ENCODE results near the gene ACACA.

The ACACA gene

DNA sequence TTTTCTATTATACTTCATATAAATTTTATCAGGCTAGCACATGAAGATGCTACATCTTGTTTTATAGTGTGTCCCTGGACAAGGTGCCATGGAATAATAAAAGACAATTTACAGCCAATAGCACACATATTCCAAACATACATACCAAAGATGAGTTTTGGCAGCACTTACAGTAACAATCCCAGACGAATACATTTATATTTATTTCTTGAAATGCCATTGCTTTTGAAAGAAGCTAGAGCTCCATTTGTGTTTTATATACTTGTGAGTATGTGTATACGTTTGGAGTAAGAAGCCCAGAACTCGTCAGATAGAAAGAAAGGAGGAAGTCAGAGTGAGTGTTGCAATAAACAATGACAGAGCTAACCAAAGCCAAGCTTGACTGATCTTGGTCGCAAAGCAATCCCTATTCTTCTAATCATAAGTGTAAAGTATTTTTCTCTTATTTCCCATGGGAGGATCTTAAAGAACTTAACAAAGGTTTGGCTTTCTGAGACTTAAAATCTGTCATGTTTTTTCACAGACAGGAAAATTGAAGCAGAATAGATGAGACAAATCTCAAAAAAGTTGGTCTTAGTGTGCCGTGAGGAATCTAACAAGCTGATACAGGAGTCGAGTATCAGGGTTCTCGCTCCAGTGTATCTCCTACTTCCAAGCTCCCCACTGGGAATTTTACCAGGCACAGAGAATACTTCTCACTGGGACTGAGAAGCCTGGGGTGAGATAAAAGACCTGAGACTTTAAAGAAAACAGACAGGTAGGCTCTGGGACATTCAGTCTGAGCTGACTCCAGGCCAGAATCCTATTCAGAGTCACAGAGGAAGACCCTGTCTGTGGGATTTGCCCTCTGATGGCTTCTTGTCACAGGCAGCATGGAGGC is 282.5 kb downstream of the ACACA start:
- ATAC-seq (ENCODE audit: low read depth) = no peak
- Histone ChIP-seq H3K27ac (ENCODE audit: poor library complexity, severe bottlenecking) (no peak overlapping the region), H3K4me3 (ENCODE audit: severe bottlenecking) (no peak overlapping the region), H3K36me3 (ENCODE audit: low read depth) (peaks cover 94% of the 10 kb centered on the region), H3K27me3 (ENCODE audit: insufficient read depth, poor library complexity, severe bottlenecking) (no peaks in the 10 kb centered on the region), H3K9me3 (ENCODE audit: severe bottlenecking) (no peaks in the 10 kb centered on the region), H3K4me1 (ENCODE audit: insufficient read depth, poor library complexity, severe bottlenecking) (no peaks in the 10 kb centered on the region)
- DNase-seq (ENCODE audit: low spot score) = no peak
- TF ChIP-seq, protein P1, sequence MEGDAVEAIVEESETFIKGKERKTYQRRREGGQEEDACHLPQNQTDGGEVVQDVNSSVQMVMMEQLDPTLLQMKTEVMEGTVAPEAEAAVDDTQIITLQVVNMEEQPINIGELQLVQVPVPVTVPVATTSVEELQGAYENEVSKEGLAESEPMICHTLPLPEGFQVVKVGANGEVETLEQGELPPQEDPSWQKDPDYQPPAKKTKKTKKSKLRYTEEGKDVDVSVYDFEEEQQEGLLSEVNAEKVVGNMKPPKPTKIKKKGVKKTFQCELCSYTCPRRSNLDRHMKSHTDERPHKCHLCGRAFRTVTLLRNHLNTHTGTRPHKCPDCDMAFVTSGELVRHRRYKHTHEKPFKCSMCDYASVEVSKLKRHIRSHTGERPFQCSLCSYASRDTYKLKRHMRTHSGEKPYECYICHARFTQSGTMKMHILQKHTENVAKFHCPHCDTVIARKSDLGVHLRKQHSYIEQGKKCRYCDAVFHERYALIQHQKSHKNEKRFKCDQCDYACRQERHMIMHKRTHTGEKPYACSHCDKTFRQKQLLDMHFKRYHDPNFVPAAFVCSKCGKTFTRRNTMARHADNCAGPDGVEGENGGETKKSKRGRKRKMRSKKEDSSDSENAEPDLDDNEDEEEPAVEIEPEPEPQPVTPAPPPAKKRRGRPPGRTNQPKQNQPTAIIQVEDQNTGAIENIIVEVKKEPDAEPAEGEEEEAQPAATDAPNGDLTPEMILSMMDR (IDR thresholded peaks at IDR 0.05; ENCODE audit: poor library complexity, severe bottlenecking) = no peak

DNA sequence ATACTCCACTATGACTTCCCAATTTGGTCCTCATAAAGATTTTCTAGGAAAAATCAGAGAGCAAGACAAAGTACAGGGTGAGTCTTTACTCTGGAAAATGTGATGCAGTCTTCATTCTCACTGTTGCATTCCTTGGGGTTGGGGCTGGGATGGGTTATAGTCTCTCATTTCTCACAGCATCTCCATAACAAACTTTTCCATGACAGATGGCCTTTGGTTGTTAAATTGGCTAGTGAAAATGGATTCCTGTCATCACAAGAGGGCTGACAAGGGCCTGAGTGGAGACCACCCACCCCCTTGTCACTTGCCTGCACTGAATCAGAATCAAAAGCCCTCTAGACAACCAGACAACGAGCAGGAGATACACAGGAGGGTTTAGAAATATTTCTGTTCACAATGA is 283.2 kb downstream of the ACACA start:
- no peaks in the 10 kb centered on the region for H3K9me3 ChIP-seq (ENCODE audit: severe bottlenecking)
- H3K27me3 ChIP-seq (ENCODE audit: insufficient read depth, poor library complexity, severe bottlenecking) = no peaks in the 10 kb centered on the region
- H3K4me3 ChIP-seq (ENCODE audit: severe bottlenecking) = no peak overlapping the region
- no peaks in the 10 kb centered on the region for H3K4me1 ChIP-seq (ENCODE audit: insufficient read depth, poor library complexity, severe bottlenecking)
- H3K36me3 ChIP-seq (ENCODE audit: low read depth) = peaks cover 94% of the 10 kb centered on the region
- no peak overlapping the region for H3K27ac ChIP-seq (ENCODE audit: poor library complexity, severe bottlenecking)
- ATAC-seq (ENCODE audit: low read depth) = no peak
- DNase-seq (ENCODE audit: low spot score) = no peak
- TF ChIP-seq, protein P1 (IDR thresholded peaks at IDR 0.05; ENCODE audit: poor library complexity, severe bottlenecking) = no peak

DNA sequence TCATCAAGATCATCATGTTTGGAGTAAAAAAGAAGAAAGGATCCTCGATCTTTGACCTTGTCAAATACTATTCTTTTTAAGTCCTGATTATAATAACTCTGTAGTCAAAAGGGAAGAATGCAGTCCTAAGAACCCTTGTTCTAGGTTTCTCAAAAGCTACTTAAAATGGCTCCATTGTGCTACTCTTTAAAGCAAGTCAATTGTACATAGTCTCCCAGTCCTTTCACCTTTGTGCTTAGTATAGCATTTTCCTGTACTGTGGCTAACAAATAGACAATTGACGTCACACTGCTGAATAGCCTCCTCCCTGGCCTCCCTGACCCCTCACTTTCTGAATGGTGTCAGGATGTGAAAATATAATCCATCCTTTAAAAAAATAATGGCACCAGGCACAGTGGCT is 285.0 kb downstream of the ACACA start:
- TF ChIP-seq, protein P1 (IDR thresholded peaks at IDR 0.05; ENCODE audit: poor library complexity, severe bottlenecking) = no peak
- H3K9me3 ChIP-seq (ENCODE audit: severe bottlenecking) = no peaks in the 10 kb centered on the region
- ATAC-seq (ENCODE audit: low read depth) = no peak
- H3K27ac ChIP-seq (ENCODE audit: poor library complexity, severe bottlenecking) = no peak overlapping the region
- H3K4me3 ChIP-seq (ENCODE audit: severe bottlenecking) = no peak overlapping the region
- peaks cover 94% of the 10 kb centered on the region for H3K36me3 ChIP-seq (ENCODE audit: low read depth)
- H3K27me3 ChIP-seq (ENCODE audit: insufficient read depth, poor library complexity, severe bottlenecking) = no peaks in the 10 kb centered on the region
- no peak for DNase-seq (ENCODE audit: low spot score)
- no peaks in the 10 kb centered on the region for H3K4me1 ChIP-seq (ENCODE audit: insufficient read depth, poor library complexity, severe bottlenecking)

DNA sequence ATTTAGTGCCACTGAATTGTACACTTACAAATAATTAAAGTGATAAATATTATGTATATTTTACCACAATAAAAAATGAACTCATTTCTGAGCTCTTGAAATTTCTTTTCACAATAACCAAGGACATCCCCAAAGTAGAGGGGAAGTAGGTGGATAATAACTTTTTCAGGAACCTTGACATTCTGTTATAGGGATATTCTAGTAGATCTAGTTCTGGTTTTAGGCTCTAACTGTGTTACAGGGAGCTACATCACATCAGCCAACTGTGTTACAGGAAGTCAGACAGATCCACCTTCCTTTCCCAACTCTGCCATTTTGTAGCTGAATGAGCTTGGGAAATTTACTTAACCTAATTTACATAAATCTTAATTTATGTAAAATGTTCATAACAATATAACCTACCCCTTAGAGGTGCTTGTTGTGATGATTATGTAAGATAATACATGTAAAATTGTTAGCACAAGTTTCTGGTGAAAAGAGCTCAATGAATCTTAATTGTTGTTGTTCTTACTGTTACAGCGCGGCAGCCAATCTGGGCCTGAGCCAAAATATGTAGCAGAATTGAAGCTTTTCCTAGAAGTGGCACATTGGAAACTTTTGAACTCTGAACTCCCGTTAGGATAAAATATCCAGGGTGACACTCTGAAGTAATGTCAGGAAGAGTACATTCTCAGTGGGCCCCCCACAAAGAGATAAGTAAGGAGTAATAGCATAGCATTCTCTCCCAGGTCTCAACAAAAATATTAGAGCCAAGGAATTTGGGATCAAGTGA is 288.1 kb downstream of the ACACA start:
- ATAC-seq (ENCODE audit: low read depth) (no peak), DNase-seq (ENCODE audit: low spot score) (no peak)
- Histone ChIP-seq H3K36me3 (ENCODE audit: low read depth) (peaks cover 86% of the 10 kb centered on the region), H3K27ac (ENCODE audit: poor library complexity, severe bottlenecking) (no peak overlapping the region), H3K4me3 (ENCODE audit: severe bottlenecking) (no peak overlapping the region), H3K27me3 (ENCODE audit: insufficient read depth, poor library complexity, severe bottlenecking) (no peaks in the 10 kb centered on the region), H3K9me3 (ENCODE audit: severe bottlenecking) (no peaks in the 10 kb centered on the region), H3K4me1 (ENCODE audit: insufficient read depth, poor library complexity, severe bottlenecking) (no peaks in the 10 kb centered on the region)
- TF ChIP-seq, protein P1 (IDR thresholded peaks at IDR 0.05; ENCODE audit: poor library complexity, severe bottlenecking) = no peak
